HG02840 (cell line): ENCODE data around the gene DYRK2.
A peak's percentile ranks its signal among the peaks of the same experiment; 100 is the strongest.

Experiments used
- ATAC-seq: cut with Tn5 transposase; IDR thresholded peaks from one replicate; pipeline ENCODE4 v1.9.1; 2021; ENCODE audit warnings: mild to moderate bottlenecking, moderate library complexity, moderate number of reproducible peaks; ENCODE audit not compliant: unreplicated experiment, low FRiP score

The DYRK2 gene

GRCh38 chr12:67698672-67699581 is 50.4 kb downstream of the DYRK2 start:
- ATAC-seq, result peak; percentile 99

DNA sequence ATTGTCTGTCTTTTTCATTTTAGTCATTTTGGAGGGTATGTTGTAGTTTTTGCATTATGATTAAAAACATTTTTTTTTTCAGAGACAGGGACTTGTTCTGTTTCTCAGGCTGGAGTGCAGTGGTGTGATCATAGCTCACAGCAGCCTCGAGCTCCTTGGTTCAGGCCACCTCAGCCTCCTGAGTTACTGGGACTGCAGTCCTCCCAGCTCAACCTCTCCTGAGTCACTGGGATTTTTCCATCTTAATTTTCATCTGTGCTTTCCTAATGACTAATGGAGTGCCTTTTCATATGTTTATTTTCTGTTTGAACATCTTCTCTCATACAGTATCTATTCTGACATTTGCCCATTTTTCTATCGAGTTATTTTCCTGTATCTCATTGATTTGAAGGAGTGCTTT is 52.6 kb downstream of the DYRK2 start:
- ATAC-seq, result no peak

DNA sequence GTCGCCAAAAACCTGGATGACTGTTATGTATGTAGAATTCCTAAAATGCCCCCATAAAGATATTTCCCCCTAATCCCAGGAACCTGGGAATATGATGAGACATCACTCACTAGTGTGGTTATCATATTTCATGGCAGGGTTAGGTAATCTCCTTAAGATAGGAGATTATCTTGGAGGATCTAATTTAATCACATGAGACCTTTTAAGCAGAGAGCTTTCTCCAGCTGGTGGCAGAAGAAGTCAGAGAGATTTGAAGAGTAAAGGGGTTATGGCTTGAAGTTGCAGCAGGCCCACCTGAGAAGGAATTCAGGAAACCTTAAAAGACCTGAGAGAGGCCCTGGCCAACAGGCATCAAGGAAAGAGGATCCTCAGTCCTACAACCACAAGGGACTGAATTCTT is 53.6 kb downstream of the DYRK2 start:
- ATAC-seq, result no peak

DNA sequence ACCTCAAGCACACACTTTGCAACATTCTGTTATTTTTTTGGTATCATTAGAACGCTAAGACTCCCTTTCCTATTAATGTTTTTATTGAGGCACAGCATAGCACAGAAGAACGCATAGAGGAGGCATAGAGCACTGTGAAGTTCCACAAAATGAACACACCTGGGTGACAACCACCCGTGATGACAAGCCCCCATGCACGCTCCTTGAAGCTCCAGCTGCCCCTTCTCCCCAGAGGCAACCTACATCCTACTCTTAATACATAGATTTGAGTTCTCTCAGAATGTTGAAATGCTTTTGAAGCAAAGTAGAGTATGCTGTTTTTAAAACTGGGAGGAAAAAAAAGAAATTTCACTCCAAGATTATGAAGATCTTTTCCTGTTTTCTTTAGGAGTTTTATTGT is 55.5 kb downstream of the DYRK2 start:
- ATAC-seq, result no peak

GRCh38 chr12:67705394-67706370 is 57.1 kb downstream of the DYRK2 start:
- ATAC-seq, result no peak

DNA sequence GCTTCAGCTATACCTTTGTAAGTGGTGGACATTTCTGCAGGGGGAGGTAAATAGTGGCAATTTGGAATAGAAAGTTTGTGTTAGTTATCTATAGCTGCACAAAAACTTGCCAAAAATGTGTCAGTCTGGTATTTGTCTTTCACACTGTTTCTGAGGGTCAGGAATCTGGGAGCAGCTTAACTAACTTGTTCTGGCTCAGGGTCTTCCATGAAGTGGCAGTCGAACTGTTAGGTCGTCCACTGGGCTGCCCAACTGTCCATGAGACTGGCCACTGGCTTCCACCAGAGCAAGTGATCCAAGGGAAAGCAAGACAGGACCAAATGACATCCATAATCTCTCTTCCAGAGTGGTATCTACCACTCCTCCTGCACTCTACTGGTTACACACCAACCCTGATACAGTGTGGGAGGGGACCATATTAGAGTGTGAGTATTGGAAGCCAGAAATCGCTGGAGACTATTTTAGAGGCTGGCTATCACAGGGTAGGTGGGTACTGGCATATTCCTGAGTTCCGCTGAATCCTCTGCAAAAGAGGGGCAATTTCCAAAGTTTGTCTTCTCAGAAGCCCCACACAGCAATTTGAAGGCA is 60.9 kb downstream of the DYRK2 start:
- no peak for ATAC-seq

- ATAC-seq, result peak; percentile 96
These were observed 62.0 kb downstream of the DYRK2 start for GRCh38 chr12:67710582-67710981.

DNA sequence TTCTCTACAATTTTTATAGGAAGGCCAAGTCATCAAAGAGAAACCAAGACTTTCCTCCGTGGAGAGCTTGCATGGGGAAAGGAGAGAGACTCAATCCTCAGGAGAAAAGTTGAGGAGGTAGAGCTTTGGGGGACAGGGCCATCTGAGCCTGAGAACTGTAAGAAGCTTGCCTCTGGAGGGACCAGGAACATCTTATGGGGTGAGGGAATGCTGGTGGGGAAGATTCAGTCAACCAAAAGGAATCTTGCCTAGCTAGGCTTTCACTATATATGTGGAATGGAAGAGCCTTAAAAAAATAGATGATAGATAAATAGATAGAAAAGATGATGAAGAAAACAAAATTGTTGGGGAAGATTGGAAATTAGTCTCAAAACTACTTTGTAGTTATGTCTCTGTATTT is 63.5 kb downstream of the DYRK2 start:
- no peak for ATAC-seq

DNA sequence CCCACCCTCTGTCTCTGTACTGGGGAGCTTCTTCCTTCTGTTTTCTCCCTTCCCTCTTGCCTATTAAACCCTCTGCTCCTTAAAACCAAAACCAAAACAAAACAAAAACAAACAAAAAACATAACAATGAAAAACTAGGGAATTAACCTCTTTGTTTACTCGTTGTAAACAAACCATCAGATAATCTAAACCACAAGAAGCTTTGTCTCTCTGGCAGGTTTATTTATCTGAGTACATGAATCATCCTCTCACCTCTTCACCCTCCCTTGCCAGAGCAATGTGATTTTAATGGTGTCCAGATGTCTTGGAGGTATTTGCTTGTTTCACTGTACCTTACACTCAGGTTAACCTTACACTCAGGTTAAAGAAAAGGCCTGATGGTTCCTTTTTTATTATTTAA is 66.1 kb downstream of the DYRK2 start:
- ATAC-seq, result no peak
